GM12864 (cell line): ENCODE measurements around the gene TAOK2.

ENCODE experiments used
- DNase-seq: peaks from one replicate; pipeline ENCODE4 v3.0.0-alpha.2; 2011; ENCODE audit warnings: low read depth
- H3K4me3 ChIP-seq: 2 replicates; pipeline ENCODE4 v1.5.1; 2011; ENCODE audit warnings: mild to moderate bottlenecking, low read depth, low read length, control low read depth
- CTCF ChIP-seq: IDR thresholded peaks from 2 replicates; pipeline ENCODE4 v1.5.1; 2011; ENCODE audit warnings: low read depth, mild to moderate bottlenecking, moderate library complexity, low read length, control low read depth, inconsistent platforms; ENCODE audit errors: missing control alignments

Gene TAOK2

GRCh38 chr16:29984764-29985147, 11.1 kb downstream of the TAOK2 start:
- TF ChIP-seq CTCF, result no peak
- DNase-seq, result no peak
- no peak overlapping the region for H3K4me3 ChIP-seq

GRCh38 chr16:29985271-29985811, 11.7 kb downstream of the TAOK2 start:
- DNase-seq, result no peak
- TF ChIP-seq CTCF, result no peak
- H3K4me3 ChIP-seq, result no peak overlapping the region

- no peak overlapping the region for H3K4me3 ChIP-seq
- DNase-seq, result no peak
Observed at GRCh38 chr16:29986231-29986630, 12.6 kb downstream of the TAOK2 start.

GRCh38 chr16:29986931-29987330, 13.3 kb downstream of the TAOK2 start:
- H3K4me3 ChIP-seq, result no peak overlapping the region
- no peak for TF ChIP-seq CTCF
- DNase-seq, result no peak

More at GRCh38 chr16:29986231-29986630, 12.6 kb downstream of the TAOK2 start:
- TF ChIP-seq CTCF, result no peak

GRCh38 chr16:29987371-29988085, 13.9 kb downstream of the TAOK2 start:
- DNase-seq, result no peak
- no peak overlapping the region for H3K4me3 ChIP-seq
- TF ChIP-seq CTCF, result no peak

GRCh38 chr16:29988346-29989075, 14.8 kb downstream of the TAOK2 start:
- no peak for DNase-seq
- TF ChIP-seq CTCF, result no peak
- no peak overlapping the region for H3K4me3 ChIP-seq
